HG03469 (cell line): ENCODE data around the gene ZMYND10.
A peak's percentile ranks its signal among the peaks of the same experiment; 100 is the strongest.
"Not testable (repeated sequence)": the region's sequence is repeated elsewhere in the genome, so short reads cannot be mapped to it uniquely, and the experiment has no call there.

Source experiments
- ATAC-seq: cut with Tn5 transposase; IDR thresholded peaks from one replicate; pipeline ENCODE4 v1.9.1; 2021; ENCODE audit warnings: mild to moderate bottlenecking, moderate library complexity, moderate number of reproducible peaks; ENCODE audit not compliant: unreplicated experiment

The ZMYND10 gene

DNA sequence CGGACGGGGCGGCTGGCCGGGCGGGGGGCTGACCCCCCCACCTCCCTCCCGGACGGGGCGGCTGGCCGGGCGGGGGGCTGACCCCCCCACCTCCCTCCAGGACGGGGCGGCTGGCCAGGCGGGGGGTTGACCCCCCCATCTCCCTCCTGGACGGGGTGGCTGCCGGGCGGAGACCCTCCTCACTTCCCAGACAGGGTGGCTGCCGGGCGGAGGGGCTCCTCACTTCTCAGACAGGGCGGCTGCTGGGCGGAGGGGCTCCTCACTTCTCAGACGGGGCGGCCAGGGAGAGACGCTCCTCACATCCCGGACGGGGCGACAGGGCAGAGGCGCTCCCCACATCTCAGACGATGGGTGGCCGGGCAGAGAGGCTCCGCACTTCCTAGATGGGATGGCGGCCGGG lies 33.5 kb downstream of the ZMYND10 start:
- not testable (repeated sequence) for ATAC-seq

DNA sequence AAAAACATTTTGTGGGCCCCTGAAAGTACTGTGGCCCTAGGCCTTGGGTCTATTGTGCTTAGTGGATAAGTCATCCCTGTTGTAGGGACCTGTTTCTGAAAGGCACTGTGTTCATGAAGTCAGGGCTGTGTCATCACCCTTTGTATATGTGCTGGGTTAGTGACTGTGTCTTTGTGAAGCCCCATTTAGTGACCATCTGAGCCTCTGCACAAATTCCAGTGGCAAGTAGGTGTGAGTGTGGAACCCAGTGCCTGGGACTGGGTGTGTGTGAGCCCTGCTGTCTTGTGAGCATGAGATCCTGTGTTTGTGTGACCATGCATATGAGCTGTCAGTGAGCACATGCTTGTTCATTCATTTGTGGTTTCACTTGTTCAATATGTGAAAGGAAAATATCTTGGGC lies 40.9 kb downstream of the ZMYND10 start:
- ATAC-seq, result no peak

DNA sequence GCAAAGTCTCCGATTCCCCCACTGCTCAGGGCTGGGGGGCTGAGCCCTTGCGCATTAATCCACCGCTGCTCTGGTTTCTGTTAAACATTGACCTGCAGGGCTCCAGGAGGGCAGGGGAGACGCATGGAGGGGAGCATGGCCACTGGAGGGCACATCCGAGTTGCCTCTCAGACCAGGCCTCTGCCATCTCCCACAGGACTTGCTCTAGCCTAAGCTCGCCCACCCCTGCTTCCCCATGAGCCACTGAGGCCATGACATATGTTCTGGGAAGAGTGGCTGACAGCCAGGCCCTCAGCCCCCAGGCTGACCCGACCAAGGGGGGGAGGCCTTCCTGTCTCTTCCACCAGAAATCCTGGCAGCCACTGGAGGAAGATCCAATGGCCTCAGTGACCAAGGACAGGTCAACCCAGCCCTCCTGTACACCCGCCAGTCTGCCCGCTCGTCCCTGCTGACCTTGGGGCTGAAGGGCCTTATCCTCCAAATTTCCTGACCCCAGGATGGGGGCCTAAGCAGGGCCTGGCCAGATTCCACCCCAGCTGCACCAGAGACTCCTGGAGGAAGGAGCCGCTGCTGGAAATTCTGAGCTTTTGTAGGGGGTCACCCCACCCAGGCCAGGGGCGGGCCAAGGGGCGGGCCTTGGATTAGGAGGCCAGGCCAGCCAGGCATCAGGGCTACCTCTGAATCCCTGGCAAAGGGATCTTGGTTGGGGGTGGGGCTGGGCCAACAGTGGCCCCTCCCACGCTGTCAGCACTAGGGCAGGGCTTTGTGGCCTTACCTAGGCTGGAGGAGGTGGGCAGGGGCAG lies 42.3 kb downstream of the ZMYND10 start, which contains the start of gene HYAL1:
TSS of gene HYAL1 (minus strand) at position 562 of the 803 bp plus-strand sequence. CDS start 618 bp downstream, outside the sequence.
- no peak for ATAC-seq

DNA sequence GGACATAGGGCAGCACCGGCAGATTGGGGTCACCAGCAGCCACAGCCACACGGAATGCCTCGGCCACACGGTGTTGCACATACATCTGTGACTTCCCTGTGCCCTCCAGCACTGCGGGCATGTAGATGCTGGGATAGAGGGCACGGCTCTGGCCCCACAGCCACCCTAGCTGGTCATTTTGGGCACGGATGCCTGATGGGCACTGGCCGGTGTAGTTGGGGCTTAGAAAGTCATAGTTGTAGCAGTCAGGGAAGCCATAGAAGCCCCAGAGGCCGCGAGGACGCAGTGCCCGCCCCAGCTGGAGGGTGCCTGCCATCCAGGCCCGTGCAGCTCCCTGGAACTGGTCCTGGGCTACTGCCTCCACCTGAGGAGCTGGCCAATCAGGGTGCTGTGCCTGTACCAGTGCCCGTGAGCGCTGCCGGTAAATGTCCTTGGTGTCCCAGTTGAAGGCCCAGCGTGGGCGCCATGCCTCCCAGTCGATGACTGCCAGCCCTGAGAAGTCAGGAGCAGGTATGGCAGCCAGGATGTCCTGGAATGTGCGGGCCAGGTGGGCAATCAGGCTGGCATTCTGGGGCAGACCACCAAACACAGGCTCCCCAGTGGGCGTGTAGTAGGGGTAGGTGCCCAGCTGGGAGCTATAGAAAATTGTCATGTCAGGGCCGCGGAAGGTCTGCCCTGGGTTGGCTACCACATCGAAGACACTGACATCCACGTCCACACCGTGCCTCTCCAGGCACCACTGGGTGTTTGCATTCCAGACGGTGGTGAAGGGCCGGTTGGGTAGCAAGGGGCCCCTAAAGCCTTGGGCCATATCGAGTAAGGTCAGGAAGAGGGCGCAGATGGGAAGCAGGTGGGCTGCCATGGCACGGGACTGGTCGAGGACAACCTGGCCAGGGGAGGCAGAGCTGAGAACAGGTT lies 43.2 kb downstream of the ZMYND10 start:
- no peak for ATAC-seq

DNA sequence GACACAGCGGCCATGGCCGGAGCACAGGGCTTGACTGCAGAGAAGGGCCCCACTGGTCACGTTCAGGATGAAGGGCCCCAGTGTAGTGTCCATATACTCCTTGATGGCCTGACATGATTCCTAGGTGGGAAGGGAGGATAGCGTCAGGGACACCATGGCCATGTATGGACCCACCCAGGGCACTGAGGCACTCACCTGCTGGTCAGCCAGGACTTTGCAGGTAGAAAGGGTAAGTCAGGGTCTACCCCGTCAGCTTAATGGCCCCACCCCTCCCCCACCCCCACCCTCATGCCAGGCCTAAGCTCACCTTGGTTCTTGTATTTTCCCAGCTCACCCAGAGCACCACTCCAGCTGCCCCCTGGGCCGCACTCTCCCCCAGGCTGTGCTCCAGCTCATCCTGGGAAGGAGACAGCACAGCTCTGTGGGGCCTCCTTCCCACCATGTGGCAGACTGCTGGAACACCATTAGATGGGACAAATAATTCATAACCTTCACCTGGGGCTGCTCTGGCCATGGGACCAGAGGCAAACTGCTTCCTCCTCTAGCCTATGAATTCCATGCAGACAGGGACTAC lies 44.8 kb downstream of the ZMYND10 start:
- ATAC-seq, result no peak

DNA sequence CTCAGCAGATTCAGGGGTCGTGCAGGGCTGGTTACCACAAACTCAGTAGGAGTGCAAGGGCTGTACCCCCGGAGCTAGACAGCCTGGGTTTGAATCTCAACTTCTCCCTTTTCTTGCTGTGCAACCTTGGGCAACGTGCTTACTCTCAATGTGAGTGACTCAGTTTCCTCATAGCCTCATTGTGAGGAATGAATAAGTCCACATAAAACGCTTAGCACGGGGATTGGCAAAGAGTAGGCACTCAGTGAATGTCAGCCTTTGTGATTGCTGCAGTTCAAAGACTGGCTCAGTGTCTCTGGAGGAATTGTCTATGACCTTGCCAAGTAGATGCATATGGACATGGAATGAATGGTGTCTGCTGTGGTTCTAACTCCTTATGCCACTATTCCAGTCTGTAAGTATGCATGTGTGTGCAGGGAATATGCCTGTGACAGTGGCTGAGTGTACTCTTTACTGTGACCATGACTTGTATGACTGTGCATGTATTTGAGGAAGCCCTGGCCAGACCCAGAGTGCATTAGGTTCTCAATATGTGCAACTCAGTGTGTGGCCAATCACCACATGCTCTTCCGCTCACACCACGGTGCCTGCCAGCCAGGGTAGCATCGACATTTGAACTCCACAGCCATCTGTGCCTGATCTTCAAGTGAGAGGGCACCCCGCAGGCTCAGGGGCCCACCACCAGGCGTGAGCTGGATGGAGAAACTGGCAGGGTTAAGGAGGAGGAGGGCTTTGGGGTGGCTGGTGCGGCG lies 45.4 kb downstream of the ZMYND10 start:
- ATAC-seq, result no peak

DNA sequence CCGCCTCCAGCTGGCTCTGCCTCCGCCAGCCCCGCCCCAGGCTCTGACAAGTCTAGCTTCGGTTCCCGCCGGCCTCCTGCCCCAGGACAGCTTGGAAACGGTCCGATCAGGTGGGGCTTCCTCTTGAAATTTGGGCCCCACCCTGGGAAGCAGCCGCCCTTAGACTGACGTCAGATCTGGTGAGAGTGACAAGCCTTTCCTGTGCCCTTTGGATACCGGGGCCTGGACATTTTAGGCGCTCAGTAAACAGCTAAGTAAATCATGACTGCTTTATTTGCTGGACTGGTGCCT lies 45.9 kb downstream of the ZMYND10 start:
- ATAC-seq, result no peak

DNA sequence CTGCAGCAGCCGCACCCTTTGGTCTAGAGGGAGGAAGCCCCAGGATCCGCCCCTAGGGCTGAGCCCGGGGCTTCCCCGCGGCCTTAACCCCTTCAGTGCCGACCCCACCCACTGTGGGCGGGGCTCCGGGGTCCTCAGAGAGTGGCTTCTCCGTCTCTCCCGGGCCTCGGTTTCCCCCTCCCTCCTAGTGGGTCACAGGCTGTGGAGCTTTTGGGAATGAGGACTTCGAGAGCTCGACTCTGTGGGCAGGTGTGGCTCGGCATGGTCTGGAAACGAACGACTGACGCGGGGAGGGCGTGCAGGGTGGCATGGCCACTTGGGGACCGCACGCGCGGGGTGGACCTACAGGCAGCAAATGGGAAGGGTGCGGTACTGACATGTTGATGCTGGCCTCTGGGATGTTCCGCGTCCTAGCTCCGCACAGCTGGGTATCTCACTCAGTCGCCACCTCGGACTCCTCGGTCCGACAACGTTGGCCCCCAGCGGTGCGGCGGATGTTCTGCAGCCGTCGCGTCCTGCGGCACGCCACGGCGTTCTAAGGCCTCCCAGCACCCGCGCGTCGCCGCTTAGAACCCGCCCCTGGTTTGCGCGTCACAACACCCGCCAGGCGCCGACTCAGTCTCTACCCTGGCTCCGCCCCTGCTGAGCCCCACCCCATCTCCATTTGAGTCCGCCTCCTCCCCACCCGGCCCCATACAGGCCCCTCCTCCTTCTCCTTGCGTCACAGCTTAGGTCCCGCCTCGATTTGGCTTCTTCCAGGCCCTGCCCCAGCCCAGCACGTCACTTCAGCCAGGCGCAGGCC lies 46.5 kb downstream of the ZMYND10 start, which contains the start of the genes HYAL3 and NAA80:
TSS of gene HYAL3 (minus strand) at position 570 of the 802 bp plus-strand sequence. CDS start 3,803 bp downstream, outside the sequence.
TSS of gene NAA80 (minus strand) at position 570 of the 802 bp plus-strand sequence. CDS start 1,942 bp downstream, outside the sequence.
- peak; percentile 55 for ATAC-seq

DNA sequence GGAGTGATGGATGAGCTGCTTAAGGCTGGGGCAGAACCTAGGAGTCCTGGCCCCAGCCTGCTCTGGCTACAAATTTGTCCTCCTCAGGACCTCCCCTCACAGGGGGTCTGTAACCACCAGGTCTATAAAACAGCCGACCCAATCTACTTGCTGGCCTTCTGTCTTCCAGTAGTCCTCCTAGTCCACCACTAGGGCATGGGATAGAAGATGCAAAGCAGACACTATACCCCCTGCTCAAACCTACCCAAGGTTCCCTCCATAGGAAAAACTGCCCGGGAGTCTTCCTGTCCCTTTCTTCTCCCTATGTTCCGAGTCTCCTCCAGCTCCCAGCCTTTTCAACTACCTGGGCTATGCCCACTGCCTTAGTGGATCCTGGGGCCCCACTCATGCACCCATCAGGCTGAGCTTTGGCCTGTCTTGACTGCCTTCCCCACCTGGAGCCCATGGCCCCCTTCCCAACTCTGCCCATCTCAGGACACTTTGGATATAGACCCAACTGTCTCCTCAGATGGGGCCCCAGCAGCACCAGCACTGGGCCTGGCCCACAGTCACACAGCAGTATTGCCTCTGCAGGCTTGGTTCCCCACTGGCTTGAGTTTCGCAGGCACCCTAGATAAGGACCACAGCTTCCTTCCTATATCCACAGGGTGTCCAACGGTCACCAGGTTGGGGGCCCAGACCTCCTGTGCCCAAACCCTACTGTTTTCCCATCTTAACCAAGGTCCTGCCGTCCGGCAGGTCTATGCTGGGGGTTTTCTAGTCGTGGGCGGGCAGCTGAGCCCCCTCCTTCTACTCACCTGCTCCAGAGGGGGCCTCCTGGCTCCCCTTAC lies 47.4 kb downstream of the ZMYND10 start:
- ATAC-seq, result no peak

DNA sequence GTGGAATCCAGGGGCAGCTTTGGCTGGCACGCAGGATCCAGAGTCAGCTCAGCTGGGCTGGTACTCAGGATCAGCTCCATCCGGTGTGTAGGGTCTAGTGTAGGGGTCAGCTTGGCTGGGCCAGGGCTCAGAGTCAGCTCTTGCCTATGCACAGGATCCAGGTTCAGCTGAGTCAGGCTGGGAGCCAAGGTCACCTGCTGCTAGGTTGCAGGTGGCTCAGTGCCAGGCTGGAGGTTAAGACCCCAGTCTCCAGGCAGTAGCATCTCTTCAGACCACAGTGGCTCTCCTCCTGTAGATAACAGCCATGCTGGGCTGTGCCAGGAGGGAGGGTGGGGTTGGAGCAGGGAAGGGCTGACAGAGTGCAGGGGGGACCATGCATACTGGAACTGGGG lies 48.2 kb downstream of the ZMYND10 start:
- ATAC-seq, result no peak

DNA sequence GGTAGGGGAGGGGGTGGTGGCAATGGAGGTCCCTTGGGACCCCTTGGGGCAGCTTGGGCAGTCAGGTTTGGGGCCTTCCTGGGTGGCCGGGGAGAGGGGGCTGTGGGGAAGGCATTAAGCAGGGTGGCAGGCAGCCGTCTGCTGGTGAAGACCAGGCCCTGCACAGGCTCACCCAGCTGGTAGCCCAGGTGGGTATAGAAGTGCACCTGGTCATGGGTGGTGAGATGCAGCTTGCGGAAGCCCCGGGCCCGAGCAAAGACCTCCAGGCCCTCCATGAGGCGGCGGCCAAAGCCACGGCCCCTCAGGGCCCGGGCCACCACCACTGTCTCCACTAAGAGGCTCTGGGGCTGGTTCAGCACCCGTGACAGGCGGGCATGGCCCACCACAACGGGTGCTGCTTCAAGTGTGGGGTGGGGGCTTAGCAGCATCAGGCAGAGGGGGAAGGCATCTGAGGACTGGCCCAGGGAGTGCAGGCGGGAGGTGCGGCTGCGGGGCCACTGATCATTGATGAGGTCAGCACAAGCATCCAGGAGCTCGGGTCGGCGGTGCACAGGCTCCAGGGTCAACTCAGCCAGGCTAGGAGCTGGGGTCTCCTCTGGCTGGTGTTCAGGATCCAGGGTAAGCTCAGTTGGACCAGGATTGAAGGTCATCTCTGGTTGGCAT lies 48.7 kb downstream of the ZMYND10 start:
- ATAC-seq, result no peak

DNA sequence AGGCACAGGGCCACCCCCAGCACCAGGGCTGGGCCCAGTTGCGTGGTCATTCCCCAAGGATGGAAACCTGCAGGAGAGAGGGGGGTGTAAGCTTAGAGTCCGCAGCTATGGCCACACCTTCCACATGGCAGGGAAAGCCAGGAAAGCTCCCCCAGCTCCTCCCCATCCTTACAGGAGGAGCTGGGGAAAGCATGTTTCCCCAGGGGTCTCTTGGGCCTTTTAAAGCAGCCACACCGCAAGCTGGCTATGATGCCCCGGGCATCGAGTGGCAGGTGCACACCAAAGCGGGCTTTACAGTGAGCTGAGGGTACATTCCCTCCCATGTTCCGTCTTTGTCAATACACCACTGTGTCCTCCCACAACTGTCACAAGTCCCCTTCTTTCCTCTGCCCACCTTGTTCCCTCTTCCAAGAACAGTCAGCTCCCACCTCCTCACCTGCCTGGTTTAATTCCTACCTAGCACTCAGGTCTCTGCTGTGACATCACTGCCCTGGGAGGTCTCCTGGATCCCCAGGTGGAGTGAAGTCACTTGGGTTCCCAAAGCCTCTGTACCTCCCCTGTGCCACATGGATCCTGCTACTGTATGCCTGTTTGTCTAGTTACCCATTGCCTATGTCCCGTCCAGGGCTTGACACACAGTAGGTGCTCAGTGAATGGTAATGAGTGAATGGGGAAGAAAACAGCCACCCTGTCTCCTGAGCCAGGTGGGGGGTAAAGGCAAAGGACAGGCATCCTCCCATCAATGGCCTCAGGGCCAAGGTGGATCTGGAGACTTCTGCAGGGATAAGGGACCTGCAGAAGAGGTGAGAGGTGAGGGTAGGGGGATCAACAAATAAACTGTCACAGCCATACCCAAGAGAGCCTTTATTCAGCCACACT lies 49.7 kb downstream of the ZMYND10 start:
- no peak for ATAC-seq

DNA sequence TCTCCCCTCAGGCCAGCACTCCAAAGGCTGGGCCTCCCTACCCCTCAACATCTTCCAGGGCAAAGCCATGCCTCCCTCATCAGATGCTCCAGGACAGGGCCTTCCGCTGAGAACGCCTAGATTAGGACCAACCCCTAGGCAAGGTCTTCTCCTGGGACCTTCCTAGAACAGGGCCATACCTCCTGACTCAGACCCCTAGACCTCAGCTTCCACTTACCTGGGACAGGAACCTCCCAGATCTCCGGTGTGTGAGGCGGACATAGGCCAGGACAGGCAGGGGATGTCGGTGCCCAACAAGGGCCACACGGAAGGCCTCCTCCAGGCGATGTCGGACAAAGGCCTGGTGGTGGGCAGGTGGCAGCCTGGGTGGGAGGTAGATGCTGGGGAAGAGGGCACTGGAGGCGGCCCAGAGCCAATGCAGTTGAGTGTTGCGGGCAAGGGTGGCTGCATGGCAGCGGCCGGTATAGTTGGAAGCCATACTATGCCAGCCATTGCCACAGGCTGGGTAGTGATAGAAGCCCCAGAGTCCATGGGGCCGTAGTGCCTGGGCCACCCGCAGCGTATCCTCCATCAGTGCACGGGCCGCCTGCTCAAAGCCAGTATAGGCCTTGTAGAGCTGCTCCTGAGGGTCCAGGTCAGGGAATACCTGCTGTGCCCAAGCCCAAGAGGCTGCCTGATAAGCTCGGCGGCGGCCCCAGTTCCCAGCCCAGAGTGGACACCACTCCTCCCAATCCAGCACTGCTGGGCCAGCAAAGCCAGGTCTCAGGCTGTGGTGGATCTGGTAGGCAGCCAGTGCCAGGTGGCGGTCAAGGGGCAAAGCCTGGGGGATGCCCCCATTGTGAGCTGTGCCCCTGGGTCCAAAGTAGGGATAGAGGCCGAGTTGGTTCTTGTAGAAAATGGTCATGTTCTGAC lies 50.8 kb downstream of the ZMYND10 start:
- no peak for ATAC-seq

DNA sequence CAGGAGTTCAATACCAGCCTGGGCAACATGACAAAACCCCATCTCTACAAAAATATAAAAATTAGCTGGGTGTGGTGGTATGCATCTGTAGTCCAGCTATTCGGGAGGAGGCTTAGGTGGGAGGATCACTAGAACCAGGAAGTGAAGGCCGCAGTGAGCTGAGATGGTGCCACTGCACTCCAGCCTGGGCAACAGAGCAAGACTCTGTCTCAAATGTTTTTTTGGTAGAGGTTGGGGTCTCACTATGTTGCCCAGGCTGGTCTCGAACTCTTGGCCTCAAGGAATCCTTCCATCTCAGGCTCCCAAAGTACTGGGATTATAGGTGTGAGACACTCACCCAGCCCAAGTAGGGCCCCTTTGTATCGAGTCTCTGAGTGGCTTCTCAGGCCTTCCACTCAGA lies 51.4 kb downstream of the ZMYND10 start:
- ATAC-seq, result no peak

DNA sequence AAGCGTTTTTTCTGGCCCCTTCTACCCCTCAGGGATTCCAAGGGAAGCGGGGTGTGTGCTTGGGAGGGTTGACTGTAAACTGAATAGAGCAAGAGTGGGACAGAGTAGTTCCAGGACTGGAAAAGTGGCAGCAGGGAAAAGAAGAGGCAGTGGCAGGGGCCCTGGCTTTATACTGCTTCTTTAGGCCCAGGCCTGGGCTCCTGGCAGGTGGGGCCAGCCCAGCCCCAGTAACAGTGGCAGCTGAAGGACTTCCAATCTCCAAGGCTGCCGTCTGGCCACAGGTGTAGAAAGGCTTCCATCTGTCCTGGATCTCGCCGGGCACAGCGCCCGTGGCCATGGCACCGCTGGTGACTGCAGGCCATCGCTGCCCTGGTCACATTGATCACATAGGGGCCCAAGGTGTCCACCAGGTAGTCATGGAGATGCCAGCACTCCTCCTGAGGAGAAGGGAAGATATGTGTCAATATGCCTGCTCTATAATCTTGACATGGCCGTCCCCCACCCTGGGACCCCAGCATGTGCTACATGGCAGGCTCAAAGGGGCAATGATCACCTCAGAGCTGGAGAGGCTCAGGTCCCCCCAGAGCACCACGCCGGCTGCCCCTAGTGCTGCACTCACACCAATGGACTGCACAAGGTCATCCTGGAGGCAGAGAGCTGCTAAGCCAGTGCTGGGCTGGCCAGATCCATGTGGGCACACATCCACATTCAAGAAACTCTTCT lies 52.3 kb downstream of the ZMYND10 start:
- no peak for ATAC-seq
